HG02798 (cell line): Measurements from ENCODE around the gene MAP1B.
A peak's percentile ranks its signal among the peaks of the same experiment; 100 is the strongest.

Experiments
- ATAC-seq: cut with Tn5 transposase; IDR thresholded peaks from one replicate; pipeline ENCODE4 v1.9.1; 2021; ENCODE audit warnings: mild to moderate bottlenecking; ENCODE audit not compliant: unreplicated experiment, poor library complexity

MAP1B gene

DNA sequence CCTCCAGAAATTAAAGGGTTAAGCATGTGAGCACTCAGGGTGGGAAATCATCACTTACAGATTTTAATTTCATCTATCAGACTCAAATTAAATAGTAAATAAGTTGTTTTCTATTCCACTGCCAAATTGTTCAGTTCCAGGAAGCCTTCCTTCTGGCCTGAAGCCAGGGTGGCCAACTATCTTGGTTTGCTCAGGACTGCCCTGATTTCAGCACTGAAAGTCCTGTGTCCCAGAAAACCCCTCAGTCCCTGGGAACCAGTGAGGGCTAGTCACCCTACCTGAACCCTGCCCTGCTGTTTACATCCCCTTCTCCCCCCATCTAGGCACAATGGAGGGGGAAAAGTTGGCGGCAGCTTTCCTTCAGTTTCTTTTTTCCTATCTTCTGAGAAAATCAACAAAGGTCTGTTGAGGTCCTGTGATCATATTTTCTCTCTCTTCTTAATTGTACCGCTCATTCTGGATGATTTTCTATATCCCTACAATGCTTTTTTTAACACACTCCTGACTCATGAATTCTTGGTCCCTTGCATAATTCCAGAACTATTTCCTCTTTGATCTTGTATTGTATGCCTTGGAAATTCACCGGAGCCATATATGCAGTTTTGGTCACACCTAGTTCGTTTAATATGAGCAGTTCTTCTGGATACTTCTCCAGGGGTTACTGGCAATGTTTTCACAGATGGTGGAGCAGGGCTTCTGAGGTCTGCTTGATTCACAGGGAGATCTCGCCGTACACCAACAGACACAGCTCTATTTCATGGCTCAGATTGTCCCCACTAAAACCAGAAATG is 103.8 kb downstream of the MAP1B start:
- no peak for ATAC-seq

DNA sequence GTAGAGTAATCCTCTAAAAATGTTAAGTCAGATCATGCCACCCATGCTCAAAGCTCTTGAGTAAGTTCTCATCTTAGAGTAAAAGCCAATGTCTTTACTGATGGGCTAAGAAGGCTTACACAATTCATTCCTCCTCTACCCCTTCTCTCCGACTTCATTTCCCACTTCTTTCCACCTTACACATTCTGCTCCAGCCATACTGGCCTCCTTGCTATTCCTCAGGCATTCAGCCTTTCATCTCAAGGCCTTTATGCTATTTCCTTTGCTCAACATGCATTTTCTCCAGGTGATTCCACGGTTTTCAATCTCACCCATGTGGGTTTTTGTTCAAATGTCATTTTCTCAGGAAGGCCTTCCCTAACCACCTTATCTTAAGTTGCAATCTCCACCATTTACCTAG is 104.9 kb downstream of the MAP1B start:
- no peak for ATAC-seq

DNA sequence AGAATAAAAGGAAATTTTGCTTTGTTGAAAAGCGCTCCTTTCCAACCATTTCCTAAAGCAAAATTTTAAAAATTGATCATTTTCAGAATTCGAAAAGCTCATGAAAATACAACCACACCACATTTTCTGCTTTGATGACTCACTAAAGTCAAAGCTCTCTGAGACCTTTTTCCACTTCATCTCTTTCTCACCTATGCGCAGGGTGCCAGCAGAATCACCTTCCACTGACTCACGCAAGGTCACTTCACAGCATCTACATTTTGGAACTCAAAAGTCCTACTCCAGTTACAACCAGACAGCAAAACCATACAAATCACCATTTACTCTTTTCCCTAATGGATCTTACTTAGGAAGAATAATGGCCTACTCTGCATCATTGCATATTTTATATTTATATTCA is 106.2 kb downstream of the MAP1B start:
- no peak for ATAC-seq

GRCh38 chr5:72214168-72214567 is 106.9 kb downstream of the MAP1B start:
- no peak for ATAC-seq

DNA sequence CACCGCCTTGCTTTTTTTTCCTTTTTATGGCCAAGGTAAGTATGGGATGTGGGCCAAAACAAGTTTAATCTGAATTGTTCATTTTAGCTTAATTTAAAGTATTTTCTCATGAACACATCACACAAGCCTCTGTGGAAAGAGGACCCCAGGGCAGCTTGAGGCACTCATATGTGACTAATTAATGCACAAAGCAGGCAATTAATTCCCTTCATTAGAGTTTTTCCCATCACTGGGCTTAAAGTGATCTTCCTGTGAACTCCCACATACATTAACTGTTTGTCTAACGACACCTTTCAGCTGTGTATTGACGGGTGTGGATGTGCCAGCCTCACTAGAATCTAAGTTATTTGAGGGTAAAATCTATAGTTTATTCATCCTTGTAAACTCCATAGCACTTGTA is 109.5 kb downstream of the MAP1B start:
- ATAC-seq: no peak

GRCh38 chr5:72221099-72221498 is 113.8 kb downstream of the MAP1B start:
- no peak for ATAC-seq

- ATAC-seq: no peak
Observed at GRCh38 chr5:72221541-72221940, 114.3 kb downstream of the MAP1B start.

DNA sequence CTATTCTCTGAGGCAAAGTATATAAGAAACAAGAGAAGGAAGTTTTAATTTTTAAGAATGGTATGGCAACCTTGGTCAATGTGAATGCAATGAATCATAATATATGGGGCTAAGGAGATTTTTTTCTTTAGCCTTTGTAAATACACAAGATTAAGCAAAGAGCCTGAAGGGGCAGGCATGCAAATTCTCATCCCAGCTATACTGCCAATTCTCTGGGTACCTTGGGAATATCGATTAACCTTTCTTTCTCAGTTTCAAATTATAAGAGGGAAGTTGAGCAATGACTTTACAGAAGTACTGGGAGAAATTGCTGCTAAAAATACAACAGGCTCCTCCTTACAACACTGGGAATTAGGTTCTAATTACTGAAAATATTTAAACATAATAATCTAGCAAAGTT is 115.2 kb downstream of the MAP1B start:
- no peak for ATAC-seq

- no peak for ATAC-seq
Observed at GRCh38 chr5:72223371-72223770, 116.1 kb downstream of the MAP1B start.

GRCh38 chr5:72224946-72225463 is 117.7 kb downstream of the MAP1B start:
- no peak for ATAC-seq

DNA sequence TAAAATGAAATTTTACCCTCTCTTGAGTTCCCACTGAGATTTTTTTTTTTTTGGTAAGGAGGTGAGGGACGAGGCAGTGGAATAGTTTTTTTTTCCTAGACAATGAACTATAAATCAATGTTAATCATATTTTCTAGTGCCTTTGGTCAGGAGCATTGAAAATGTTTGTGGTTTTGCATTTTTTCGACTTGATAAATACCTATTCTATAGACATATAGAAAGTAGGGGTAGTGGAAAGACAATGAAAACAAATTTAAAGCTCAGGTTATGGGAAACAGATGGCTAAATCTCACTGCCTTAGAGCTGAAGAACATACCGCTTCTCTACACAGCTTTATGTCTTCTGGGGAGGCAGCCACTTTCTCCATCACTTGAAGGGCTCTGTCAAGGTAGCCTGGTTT is 118.5 kb downstream of the MAP1B start:
- no peak for ATAC-seq

- no peak for ATAC-seq
Observed at GRCh38 chr5:72226950-72227349, 119.7 kb downstream of the MAP1B start.

DNA sequence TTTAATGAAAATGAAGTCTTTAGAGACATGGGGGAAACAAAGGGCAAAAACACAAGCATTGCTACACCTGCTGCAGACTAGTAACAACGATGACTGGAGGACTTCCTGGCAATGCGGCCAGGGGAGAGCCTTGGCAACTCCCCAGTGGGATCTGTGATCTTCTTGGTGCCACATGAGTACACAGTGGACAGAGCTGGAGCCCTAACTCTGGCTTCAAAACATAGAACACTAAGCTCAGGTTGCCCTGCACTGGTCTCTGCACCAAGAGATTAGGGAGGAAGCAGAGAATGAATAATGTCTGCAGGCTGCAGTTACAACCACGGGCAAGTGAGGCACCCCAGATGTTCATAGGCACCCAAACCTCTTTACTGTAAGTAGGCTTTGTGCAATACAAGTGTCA is 121.7 kb downstream of the MAP1B start:
- ATAC-seq: no peak

GRCh38 chr5:72231991-72232703 is 124.9 kb downstream of the MAP1B start:
- no peak for ATAC-seq

GRCh38 chr5:72232838-72233237 is 125.6 kb downstream of the MAP1B start:
- no peak for ATAC-seq

GRCh38 chr5:72233835-72234234 is 126.6 kb downstream of the MAP1B start:
- ATAC-seq: no peak

DNA sequence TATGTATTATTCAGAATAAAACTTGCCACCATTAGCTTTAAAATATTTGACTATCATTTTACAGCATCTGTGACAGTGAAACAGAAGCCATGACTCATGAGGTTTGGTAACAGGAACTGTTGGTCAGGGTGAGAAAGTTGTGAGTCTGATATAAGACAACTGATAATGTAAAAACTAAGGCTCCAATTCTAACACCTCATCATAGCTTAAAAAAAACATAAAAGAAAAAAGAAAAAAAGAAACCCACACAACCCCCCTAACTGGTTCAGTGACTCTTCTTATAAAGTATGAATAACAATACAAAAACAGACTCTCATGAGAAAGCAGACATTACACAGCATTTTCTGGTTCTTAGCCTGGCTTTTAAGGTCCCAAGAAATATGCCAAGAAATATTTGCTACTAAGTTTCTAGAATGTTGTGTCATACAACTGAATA is 127.0 kb downstream of the MAP1B start:
- peak; percentile 93 for ATAC-seq

DNA sequence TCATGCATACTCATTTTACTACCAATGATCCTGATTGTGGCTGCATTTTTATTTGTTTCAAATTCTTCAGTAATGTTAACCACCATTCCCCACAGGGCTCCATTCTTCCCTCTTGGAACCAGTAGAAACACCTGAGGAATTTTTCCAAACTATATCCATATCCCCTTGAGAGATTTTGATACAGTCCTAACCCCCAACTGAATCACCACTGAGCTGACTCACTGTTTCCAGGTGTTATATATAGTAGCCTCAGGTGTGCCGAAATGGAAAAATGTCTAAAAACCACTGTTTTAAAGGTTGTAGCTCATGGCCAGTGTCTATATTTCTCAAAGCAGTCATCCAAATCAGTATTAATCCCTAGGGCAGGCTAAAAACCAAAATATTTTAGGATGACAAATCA is 127.6 kb downstream of the MAP1B start:
- ATAC-seq: no peak

DNA sequence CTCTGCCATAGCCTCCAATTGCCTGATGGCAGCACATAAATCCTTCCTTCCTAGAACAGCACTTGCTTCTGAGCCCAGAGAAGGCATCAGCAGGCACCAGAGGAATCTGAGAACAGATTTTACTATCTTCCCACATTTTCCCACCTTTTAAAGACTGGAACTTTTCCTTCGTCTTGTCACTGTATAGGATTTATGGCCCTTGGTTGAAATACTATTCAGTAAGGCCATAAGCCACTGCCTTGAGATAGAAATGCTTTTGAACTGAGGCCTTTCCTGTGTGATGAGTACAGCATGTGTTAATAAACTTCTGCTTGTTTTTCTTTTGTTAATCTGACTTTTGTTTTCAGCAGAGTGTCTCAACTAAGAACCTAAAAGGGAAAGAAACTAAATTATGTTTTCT is 128.4 kb downstream of the MAP1B start:
- no peak for ATAC-seq

DNA sequence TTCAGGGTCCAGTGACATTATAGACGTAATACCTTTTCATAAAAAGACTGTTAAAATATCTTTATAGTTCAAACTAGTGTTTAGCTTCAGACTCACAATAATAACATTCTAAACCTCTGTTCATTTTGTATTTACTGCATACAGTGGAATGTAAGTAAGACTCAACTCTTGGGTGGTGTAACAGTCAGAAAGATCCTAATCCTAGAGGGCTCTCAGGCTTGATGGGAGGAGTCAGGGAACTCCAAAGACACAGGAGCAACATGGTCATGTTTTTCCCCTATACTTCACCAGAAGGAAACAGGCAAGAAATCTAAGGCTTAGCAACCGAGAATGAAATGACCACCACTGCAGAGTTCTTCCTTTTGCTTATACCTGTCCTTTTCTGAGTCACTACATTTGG is 130.1 kb downstream of the MAP1B start:
- ATAC-seq: no peak

DNA sequence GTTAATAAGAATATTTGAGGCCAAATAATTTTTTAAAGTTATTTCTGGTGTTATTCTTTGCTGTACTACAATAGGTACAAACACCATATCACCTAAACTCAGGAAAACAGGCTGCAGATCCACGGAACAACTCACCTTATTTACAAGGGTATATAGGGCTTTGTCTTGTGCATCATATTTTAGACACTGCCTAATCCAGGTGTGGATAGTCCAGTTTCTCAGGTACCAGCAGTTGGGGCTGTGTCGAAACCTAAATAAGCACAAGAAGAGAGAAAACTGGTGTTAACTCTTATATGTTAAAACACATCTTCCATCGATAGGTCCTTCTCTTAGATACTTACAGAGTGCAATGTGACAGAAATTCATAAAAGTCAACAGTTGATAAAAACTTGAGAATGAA is 130.6 kb downstream of the MAP1B start:
- ATAC-seq: no peak
